A549 (cell line): ENCODE results near the gene SIK2.

ENCODE experiments used
- BCL3 ChIP-seq: fragments of >200 bp; sonication (Bioruptor Twin); formaldehyde crosslinking; IDR thresholded peaks from 3 replicates; pipeline ENCODE4 v1.6.1; 2016
- CEBPB ChIP-seq, 2 experiments: fragments of >200 bp in 1 of 2; sonication (Bioruptor Twin) in 1 of 2; formaldehyde crosslinking in 1 of 2; IDR thresholded peaks; 2 replicates each; pipeline ENCODE4 v1.6.1; 2012 to 2016
- CTCF ChIP-seq: fragments of >200 bp; sonication (Bioruptor Twin); formaldehyde crosslinking; IDR thresholded peaks from 3 replicates; pipeline ENCODE4 v1.5.1; 2016
- EHMT2 ChIP-seq: fragments of 200-600 bp; sonication (generic); IDR thresholded peaks from 2 replicates; pipeline ENCODE4 v1.6.1; 2016; ENCODE audit warnings: antibody characterized with exemption, low read depth, mild to moderate bottlenecking, moderate library complexity
- HOXA7 ChIP-seq: fragments of 250-450 bp; sonication (Bioruptor Pico); IDR thresholded peaks from 2 replicates; pipeline ENCODE4 v1.5.0; 2020; ENCODE audit warnings: mild to moderate bottlenecking, moderate library complexity
- JUN ChIP-seq, 2 experiments: fragments of >200 bp; sonication (Bioruptor Twin); formaldehyde crosslinking; IDR thresholded peaks; 2 replicates in 1 of 2; 3 replicates in 1 of 2; pipeline ENCODE4 v1.6.1; 2016 to 2017
- POLR2A ChIP-seq: IDR thresholded peaks from 2 replicates; pipeline ENCODE4 v1.6.1; 2012; ENCODE audit warnings: mild to moderate bottlenecking, low read length
- RCOR1 ChIP-seq: fragments of 150-350 bp; IDR thresholded peaks from 2 replicates; pipeline ENCODE4 v1.6.1; 2014; ENCODE audit warnings: antibody characterized with exemption, low read length, low read depth
- RFX5 ChIP-seq: fragments of 450-650 bp; IDR thresholded peaks from 2 replicates; pipeline ENCODE4 v1.7.1; 2014; ENCODE audit warnings: antibody characterized with exemption, mild to moderate bottlenecking, moderate library complexity
- SMC3 ChIP-seq: fragments of >200 bp; sonication (Bioruptor Twin); formaldehyde crosslinking; IDR thresholded peaks from 3 replicates; pipeline ENCODE4 v1.6.1; 2018; ENCODE audit warnings: inconsistent platforms

- TF ChIP-seq BCL3 (no peak), RCOR1 (no peak), EHMT2 (no peak), CEBPB (IDR thresholded peaks at IDR 0.05) (no peak), RFX5 (no peak), CTCF (no peak), POLR2A (no peak), HOXA7 (CRISPR knock-in tag) (no peak), SMC3 (no peak), JUN (IDR thresholded peaks at IDR 0.05) (no peak)
Measured at GRCh38 chr11:111575740-111576139, 26.5 kb upstream of the SIK2 start.
